Cerebellar nuclear complex (tissue), 1 donor: Measurements from ENCODE around the gene CREB5.

Source experiments
- DNase-seq, 2 experiments: peaks; one replicate each; lab custom pipeline; 2025; lab: John Stamatoyannopoulos, UW

CREB5 gene

DNA sequence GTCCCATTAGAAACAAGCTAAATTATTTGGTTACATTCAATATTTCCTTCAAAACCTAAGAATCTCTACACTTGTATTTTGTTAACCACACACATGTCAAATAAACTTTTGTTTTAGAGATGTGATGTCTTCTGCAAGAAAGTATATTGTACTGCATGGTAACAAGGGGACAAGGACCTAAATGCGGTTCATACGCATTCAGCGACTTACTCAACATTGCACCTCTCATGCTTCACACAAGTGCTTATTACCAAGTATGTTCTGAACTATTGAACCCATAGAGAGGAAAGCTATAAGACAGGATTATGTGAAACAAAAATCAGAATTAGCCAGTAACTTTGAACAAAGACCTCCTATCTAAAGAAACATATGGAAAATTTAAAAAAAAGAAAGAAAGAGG is 68.3 kb downstream of the CREB5 start:
- DNase-seq, result no peak

DNA sequence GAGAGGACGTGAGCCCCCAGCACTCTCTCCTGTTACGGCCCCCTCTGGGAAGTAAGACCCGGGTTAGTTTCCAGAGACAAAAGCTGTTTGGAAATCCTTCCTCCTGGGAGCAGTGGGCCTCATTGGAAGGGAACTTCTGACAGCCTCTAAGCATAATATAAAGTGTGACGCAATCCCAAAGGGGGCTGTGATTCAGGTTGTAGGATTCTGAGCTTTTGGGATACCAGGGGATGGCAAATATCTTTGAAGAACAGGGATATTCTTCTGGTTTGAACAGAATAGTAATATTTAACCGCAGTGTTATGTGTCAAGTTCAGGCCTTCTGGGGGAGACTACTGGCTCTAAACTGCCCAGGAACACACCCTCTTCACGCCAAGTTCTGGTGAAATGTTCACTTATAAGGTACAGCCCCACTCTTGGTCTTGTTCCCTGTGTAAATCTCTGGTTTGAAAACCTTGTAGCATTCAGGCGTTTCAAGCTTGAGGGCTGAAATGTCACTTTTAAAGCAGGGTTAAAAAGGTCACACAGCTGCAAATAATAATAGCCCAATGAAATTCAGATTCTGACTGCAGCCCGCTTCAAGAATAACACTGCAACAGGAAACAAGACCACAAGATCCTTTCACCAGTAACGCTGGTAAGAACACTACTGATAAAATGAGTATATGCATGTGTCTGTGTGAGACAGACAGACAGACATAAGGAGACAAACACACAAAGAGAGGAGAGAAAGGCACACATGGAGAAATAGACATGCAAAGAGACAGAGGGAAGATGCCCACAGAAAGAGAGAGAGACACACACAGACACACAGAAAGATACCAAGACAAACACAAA is 69.0 kb downstream of the CREB5 start:
- DNase-seq, result no peak

DNA sequence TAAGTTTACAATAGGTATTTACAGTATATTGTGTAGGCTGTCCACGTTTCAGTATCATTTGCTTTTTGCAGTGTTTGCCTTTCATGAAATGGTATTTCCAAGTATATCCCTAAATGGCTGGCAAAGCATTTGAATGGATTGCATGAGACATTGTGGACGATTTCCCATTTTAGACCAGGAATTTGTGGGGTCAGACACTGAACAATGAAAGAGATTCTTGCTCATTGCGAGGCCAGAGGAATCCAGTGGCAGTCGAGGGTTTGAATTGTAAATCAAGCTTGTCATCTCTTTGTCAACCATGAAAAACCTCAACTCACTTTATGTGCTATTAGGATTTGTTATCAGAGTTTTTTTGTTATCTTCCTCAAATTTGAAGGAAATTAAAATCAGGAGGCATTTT is 70.8 kb downstream of the CREB5 start:
- no peak for DNase-seq

GRCh38 chr7:28483908-28484605 is 71.7 kb downstream of the CREB5 start:
- DNase-seq, result no peak

GRCh38 chr7:28484606-28484935 is 72.3 kb downstream of the CREB5 start:
- DNase-seq, result no peak

DNA sequence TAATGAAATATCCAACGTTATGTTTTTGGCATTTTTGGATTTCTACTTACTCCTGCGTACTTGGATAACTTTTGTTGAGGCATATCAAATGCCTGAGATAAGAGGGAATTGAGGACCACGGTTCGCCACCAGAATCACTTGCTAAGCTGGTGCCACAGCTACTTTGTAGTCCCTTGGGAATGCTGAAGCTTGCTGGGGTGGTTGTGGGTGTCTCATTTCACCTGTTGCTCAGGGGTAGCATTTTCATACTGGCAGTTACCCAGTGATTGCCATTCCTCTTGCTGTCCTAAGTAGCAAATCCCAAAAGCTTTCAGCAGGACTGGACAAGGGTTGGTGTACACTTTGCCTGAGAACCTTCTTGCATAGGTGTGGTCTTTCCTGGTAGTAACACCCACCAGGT is 75.2 kb downstream of the CREB5 start:
- no peak for DNase-seq

- DNase-seq, result no peak
These were observed 75.9 kb downstream of the CREB5 start for GRCh38 chr7:28488061-28488791.

DNA sequence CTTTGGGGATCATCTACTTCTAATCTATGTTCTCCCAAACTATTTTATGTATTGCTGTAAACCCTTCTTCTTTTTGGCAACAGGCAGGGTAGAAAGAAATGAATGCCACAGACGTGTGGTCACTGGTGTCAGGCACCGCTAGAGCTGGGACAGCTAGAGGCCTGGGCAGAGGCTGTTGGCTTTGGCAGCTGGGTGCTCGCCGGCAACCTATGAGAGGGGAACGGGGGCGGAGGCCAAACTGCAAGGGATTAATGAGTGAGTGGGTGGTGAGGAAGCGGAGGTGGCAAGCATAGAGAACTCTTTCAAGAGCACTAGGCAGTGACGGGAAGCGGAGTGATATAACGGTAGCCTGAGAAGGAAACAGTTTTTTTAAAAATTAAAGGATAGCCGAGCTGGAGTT is 78.5 kb downstream of the CREB5 start:
- no peak for DNase-seq

GRCh38 chr7:28493477-28493876 is 81.2 kb downstream of the CREB5 start:
- no peak for DNase-seq

DNA sequence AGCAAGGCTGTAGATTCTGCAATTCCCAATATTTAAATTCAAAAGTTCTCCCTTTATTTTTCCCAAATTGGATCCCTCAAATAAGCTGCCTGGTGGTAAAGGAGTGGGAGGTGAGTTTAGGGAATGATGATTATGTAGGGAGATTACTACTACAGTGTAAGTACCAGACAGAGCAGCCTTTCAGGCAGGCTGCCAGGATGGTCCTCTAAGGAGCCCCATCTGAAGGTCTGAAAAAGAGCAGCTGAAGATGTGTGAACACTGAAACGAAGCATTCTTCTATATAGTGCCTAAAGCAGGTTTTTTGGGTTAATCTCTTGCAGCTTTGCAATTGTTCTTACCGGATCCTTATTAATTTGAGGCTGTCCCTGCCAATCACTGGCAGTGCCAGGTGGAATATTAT is 84.7 kb downstream of the CREB5 start:
- no peak for DNase-seq

GRCh38 chr7:28498636-28499035 is 86.3 kb downstream of the CREB5 start:
- no peak for DNase-seq

GRCh38 chr7:28500138-28500537 is 87.8 kb downstream of the CREB5 start:
- DNase-seq, result no peak

- DNase-seq, result no peak
These were observed 90.1 kb downstream of the CREB5 start for GRCh38 chr7:28502408-28502807.

DNA sequence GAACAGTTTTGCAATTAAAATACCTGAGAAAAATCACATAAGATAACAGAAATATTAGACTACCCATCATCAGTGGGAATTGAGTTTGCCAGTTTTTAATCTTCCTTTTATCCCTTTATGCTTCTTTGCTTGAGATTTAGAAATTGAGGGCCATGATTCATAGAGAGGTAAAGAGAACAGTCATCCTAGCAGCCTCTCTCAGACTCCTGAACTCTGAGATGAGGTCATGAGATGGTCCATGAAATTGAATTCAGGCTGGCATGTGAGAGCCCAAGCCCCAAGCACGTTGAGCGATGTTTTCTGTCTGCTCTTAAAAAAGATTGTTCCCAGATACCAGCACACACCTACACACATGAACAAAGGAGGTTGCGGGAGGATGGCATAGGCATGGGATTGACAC is 91.1 kb downstream of the CREB5 start:
- DNase-seq, result no peak

DNA sequence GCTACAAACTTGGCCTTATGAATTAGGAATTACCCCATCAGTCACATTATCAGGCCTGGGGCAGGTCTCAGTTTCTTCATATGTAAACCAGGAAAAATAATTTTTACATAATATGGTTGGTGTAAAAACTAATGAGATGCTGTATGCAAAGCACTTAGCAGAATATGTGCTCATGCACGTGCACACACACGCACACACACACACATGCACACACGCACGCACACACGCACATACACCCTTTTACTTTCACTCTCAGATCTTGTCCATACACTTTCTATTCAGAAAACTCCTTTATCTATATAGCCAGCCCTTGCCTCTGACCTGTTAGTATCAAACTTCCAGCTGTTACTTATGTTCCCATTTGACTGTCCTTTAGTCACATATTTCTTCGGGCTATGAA is 92.7 kb downstream of the CREB5 start:
- DNase-seq, result no peak

DNA sequence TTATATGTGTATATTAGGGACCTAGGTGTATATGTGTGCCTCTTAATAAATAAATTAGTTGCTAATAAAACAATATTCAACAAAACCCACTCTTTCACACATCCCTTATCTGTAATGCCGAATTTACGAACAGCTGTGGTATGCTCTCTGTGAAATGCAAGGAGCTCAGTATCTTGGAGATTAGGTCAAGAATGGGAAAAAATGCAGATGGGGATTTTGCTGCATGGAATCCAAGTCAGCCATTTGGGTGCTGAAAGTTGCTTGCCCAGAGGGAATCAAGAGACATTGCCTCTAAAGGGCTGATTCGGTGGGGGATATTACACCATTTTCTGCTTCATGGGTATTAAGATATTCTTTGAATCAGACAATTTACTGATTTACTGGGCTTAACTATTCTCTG is 93.5 kb downstream of the CREB5 start:
- no peak for DNase-seq

GRCh38 chr7:28507525-28508282 is 95.4 kb downstream of the CREB5 start:
- DNase-seq, result no peak

GRCh38 chr7:28509251-28510025 is 97.1 kb downstream of the CREB5 start:
- DNase-seq, result no peak

GRCh38 chr7:28510026-28510369 is 97.7 kb downstream of the CREB5 start:
- no peak for DNase-seq

DNA sequence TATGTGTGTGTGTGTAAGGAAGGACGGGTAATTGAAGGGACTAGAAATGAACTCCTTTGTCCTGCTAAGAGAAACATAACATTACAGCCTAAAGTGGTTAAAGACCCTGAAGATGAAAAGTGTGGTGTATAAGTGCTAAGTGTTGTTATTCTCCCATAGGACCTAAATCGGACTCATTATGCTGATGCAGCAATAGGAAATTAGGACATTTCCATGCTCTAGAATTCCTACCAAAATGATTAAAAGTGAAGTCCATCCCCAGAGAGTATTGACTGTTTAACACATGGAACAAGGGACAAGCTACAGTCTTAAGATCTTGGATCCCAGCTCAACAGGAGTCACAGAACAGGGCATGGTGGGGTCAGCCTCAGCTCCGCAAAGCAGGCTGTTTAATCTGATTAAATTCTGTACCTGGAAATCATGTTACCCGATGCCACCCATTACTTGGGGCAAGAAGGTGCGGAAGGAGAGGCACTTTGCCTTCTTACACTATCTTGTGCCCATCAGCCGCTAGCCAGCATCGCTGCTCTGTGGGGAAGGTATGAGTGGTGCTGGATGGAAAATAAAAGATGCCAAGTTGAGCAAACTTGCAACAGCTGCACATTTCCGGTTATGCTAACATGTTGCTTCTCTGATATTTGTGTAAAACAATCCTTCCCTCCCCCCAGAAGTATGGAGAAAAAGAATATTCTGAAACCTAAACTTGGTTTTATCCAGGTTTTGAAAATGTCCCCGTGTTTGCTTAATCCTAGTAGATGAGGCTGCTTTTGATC is 100.5 kb downstream of the CREB5 start:
- no peak for DNase-seq
